Activated CD8-positive, alpha-beta memory T cell treated with anti-CD3 and anti-CD28 coated beads for 48 hours (primary cell): ENCODE results near the gene LAMB1.

ENCODE experiments used
- DNase-seq, 3 experiments: peaks; one replicate each; pipeline ENCODE4 v3.0.0-alpha.2; 2020; ENCODE audit warnings: low read depth in 2 of 3, low spot score in 2 of 3

Gene LAMB1

GRCh38 chr7:108018668-108019067 lies 15.7 kb upstream of the LAMB1 start:
- DNase-seq: no peak

- DNase-seq: no peak
These were observed 14.8 kb upstream of the LAMB1 start for GRCh38 chr7:108017776-108018151.

GRCh38 chr7:108016841-108017775 lies 14.1 kb upstream of the LAMB1 start:
- no peak for DNase-seq

GRCh38 chr7:108015740-108016139 lies 12.8 kb upstream of the LAMB1 start:
- no peak for DNase-seq

GRCh38 chr7:108014747-108015682 lies 12.1 kb upstream of the LAMB1 start:
- DNase-seq: no peak

GRCh38 chr7:108014215-108014614 lies 11.3 kb upstream of the LAMB1 start:
- no peak for DNase-seq

- no peak for DNase-seq
These were observed 9.8 kb upstream of the LAMB1 start for GRCh38 chr7:108012499-108013430.

GRCh38 chr7:108010377-108010776 lies 7.4 kb upstream of the LAMB1 start:
- no peak for DNase-seq

- no peak for DNase-seq
These were observed 6.9 kb upstream of the LAMB1 start for GRCh38 chr7:108009873-108010272.

- DNase-seq: no peak
These were observed 5.9 kb upstream of the LAMB1 start for GRCh38 chr7:108008827-108009226.

GRCh38 chr7:108008240-108008639 lies 5.3 kb upstream of the LAMB1 start:
- DNase-seq: no peak

GRCh38 chr7:108007762-108008161 lies 4.8 kb upstream of the LAMB1 start:
- no peak for DNase-seq

GRCh38 chr7:108007261-108007660 lies 4.3 kb upstream of the LAMB1 start:
- DNase-seq: no peak

- no peak for DNase-seq
These were observed 1.5 kb upstream of the LAMB1 start for GRCh38 chr7:108004220-108005142.

GRCh38 chr7:108003599-108003935 lies 606 bp upstream of the LAMB1 start:
- DNase-seq: no peak

- no peak for DNase-seq
These were observed 916 bp downstream of the LAMB1 start for GRCh38 chr7:108001764-108002725.

GRCh38 chr7:108000875-108001763 lies 1.8 kb downstream of the LAMB1 start:
- DNase-seq: no peak
